Gastrocnemius medialis (tissue), 4 donors: Measurements from ENCODE around the gene ROR1.

Experiments
- POLR2A ChIP-seq, 2 donors: fragments of 450-650 bp; IDR thresholded peaks; one replicate each; pipeline ENCODE4 v1.6.1; 2017; ENCODE audit warnings: antibody characterized with exemption in 2 of 2, mild to moderate bottlenecking in 2 of 2, moderate library complexity in 2 of 2
- TF ChIP-seq, protein P1 (sequence below), 5 experiments: fragments of 450-650 bp in 3 of 5; fragments of 200-600 bp in 2 of 5; sonication (generic) in 2 of 5; IDR thresholded peaks in 4 of 5; conservative IDR thresholded peaks in 1 of 5; 1 replicate in 4 of 5; 2 replicates in 1 of 5; pipeline ENCODE4 v1.5.1; 2016 to 2019; ENCODE audit warnings: antibody characterized with exemption in 5 of 5, mild to moderate bottlenecking in 3 of 5, moderate library complexity in 3 of 5

DNA sequence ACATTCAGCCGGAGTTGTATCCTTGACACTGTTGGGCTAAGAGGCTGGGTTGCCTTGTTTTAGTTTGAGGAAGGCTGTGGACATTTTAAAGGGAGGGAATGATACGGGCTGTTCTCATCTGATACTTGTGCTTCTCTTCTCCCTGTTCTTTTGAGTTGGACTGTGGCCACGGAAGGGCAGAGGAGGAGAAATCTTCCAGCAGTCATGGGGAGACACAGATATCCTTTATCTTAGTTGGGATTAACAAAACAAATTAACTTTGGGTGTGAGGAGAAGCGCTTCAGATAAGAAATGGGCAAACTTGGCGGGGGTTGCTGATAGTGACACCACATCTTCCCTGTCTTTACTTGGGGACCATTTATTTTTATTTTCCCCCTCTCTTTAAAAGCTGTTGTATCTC is 138.8 kb downstream of the ROR1 start:
- TF ChIP-seq POLR2A (IDR thresholded peaks at IDR 0.05), result no peak
- TF ChIP-seq, protein P1, sequence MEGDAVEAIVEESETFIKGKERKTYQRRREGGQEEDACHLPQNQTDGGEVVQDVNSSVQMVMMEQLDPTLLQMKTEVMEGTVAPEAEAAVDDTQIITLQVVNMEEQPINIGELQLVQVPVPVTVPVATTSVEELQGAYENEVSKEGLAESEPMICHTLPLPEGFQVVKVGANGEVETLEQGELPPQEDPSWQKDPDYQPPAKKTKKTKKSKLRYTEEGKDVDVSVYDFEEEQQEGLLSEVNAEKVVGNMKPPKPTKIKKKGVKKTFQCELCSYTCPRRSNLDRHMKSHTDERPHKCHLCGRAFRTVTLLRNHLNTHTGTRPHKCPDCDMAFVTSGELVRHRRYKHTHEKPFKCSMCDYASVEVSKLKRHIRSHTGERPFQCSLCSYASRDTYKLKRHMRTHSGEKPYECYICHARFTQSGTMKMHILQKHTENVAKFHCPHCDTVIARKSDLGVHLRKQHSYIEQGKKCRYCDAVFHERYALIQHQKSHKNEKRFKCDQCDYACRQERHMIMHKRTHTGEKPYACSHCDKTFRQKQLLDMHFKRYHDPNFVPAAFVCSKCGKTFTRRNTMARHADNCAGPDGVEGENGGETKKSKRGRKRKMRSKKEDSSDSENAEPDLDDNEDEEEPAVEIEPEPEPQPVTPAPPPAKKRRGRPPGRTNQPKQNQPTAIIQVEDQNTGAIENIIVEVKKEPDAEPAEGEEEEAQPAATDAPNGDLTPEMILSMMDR (IDR thresholded peaks at IDR 0.05 in 4 of 5, conservative IDR thresholded peaks at IDR 0.05 in 1 of 5), result no peak
